Transverse colon (tissue), 4 donors: Measurements from ENCODE around the gene PDHX. TPM values are rescaled to one million over a fixed set of nuclear protein-coding genes. Genes with fewer than 3 reads are reported as not detected.

Experiments
- DNase-seq: peaks from one replicate; pipeline ENCODE4 v3.0.0-alpha.2; 2019
- H3K27ac ChIP-seq, 4 donors: fragments of 200-600 bp; sonication (generic); 2 replicates each; pipeline ENCODE4 v1.5.1; 2016 to 2018; ENCODE audit warnings: inconsistent platforms in 4 of 4
- H3K27me3 ChIP-seq: fragments of 200-600 bp; sonication (generic); 2 replicates; pipeline ENCODE4 v1.5.1; 2017; ENCODE audit warnings: inconsistent platforms
- H3K36me3 ChIP-seq, 4 donors: fragments of 200-600 bp; sonication (generic); 2 replicates each; pipeline ENCODE4 v1.5.1; 2017 to 2019; ENCODE audit warnings: inconsistent platforms in 4 of 4
- H3K4me1 ChIP-seq, 4 donors: fragments of 200-600 bp; sonication (generic); 2 replicates each; pipeline ENCODE4 v1.5.1; 2017 to 2020; ENCODE audit warnings: inconsistent platforms in 4 of 4
- H3K4me3 ChIP-seq, 4 donors: fragments of 200-600 bp; sonication (generic); 1 replicate in 1 of 4; 2 replicates in 3 of 4; pipeline versions ENCODE4 v1.5.1 to v1.6.1; 2017 to 2019; ENCODE audit warnings: inconsistent platforms in 4 of 4
- H3K9me3 ChIP-seq, 2 donors: fragments of 200-600 bp; sonication (generic); 2 replicates each; pipeline ENCODE4 v1.5.1; 2017 to 2019; ENCODE audit warnings: inconsistent platforms in 2 of 2
- CTCF ChIP-seq, 5 experiments: fragments of 200-600 bp in 3 of 5; fragments of 450-650 bp in 2 of 5; sonication (generic) in 3 of 5; IDR thresholded peaks; 1 replicate in 2 of 5; 2 replicates in 3 of 5; pipeline ENCODE4 v1.5.1; 2016 to 2017; ENCODE audit warnings: antibody characterized with exemption in 5 of 5, inconsistent platforms in 3 of 5, mild to moderate bottlenecking in 2 of 5, moderate library complexity in 1 of 5
- EP300 ChIP-seq: sonication (generic); formaldehyde crosslinking; IDR thresholded peaks from one replicate; pipeline ENCODE4 v1.6.1; 2017; ENCODE audit warnings: antibody characterized with exemption, low read depth
- POLR2A ChIP-seq: fragments of 450-650 bp; IDR thresholded peaks from one replicate; pipeline ENCODE4 v1.6.1; 2016; ENCODE audit warnings: antibody characterized with exemption, mild to moderate bottlenecking, moderate library complexity
- POLR2AphosphoS5 ChIP-seq, 3 donors: sonication (generic); formaldehyde crosslinking; IDR thresholded peaks; one replicate each; pipeline ENCODE4 v1.6.1; 2016; ENCODE audit warnings: antibody characterized with exemption in 3 of 3
- WGBS, 2 donors: methylation state at CpG; one replicate each; pipeline ENCODE4 v1.1.5; 2018; ENCODE audit warnings: low coverage in 1 of 2; 5-methylcytosine and 5-hydroxymethylcytosine counted together
- in situ Hi-C, 4 donors: fragments of 200-750 bp; cut with MboI; loops; one replicate each; pipeline versions ENCODE4 v1.15.0 to v1.15.1; 2017; ENCODE audit warnings: low sequenced_read_pairs in 3 of 4, low pct_ligation_motif_present in 1 of 4, low pct_unique_long_range_greater_than_20kb in 1 of 4
- intact Hi-C: fragments of 100-400 bp; cut with DNase I; formaldehyde crosslinking; loops from one replicate; pipeline ENCODE4 v1.15.1; 2023; ENCODE audit warnings: low total_unique reads
- total RNA-seq, 4 donors: library from RNA; depleted of rRNA; stranded (reverse); fragments of >200 nt; gene quantifications; one replicate each; pipeline ENCODE4 v1.1.0, GENCODE V29; 2016

Gene PDHX
- total RNA-seq, 4 donors from 2014 or later: 26.7 to 37.0 (median 36.7) TPM

GRCh38 chr11:35031346-35031745 is 114.9 kb downstream of the PDHX start:
- intact Hi-C loops: no loop called here

GRCh38 chr11:35031867-35032266 is 115.4 kb downstream of the PDHX start:
- Histone ChIP-seq H3K4me1 (peaks cover 0 to 13% (median 0%) of the 10 kb centered on the region in 4 donors), H3K27me3 (no peaks in the 10 kb centered on the region), H3K9me3 (no peaks in the 10 kb centered on the region), H3K27ac (no peak overlapping the region), H3K36me3 (no peaks in the 10 kb centered on the region), H3K4me3 (no peak overlapping the region)
- in situ Hi-C loops (no loop called here), intact Hi-C loops (no loop called here)
- no peak for TF ChIP-seq CTCF (IDR thresholded peaks at IDR 0.05)
- no peak for TF ChIP-seq EP300
- TF ChIP-seq POLR2A: no peak
- no peak for TF ChIP-seq POLR2AphosphoS5 (IDR thresholded peaks at IDR 0.05)
- no peak for DNase-seq
- WGBS, 2 donors: 71 to 100% methylated on average over 1 of the region's 1 CpG

More at GRCh38 chr11:35031346-35031745, 114.9 kb downstream of the PDHX start:
- Histone ChIP-seq H3K4me1 (peaks cover 0 to 13% (median 0%) of the 10 kb centered on the region in 4 donors), H3K4me3 (no peak overlapping the region), H3K27ac (peak overlapping the region in 1 of 4 donors; percentile 21), H3K9me3 (no peaks in the 10 kb centered on the region), H3K36me3 (no peaks in the 10 kb centered on the region), H3K27me3 (no peaks in the 10 kb centered on the region)
- in situ Hi-C loops: no loop called here
- TF ChIP-seq POLR2AphosphoS5 (IDR thresholded peaks at IDR 0.05) (no peak), CTCF (IDR thresholded peaks at IDR 0.05) (no peak), POLR2A (no peak), EP300 (no peak)
- 100% methylated on average over 2 of the region's 2 CpGs; no CpG with 5 or more reads in 1 of the 2 donors for WGBS, 2 donors
- no peak for DNase-seq

- Histone ChIP-seq H3K4me1 (peaks cover 0 to 13% (median 0%) of the 10 kb centered on the region in 4 donors), H3K9me3 (no peaks in the 10 kb centered on the region), H3K4me3 (no peak overlapping the region), H3K36me3 (no peaks in the 10 kb centered on the region), H3K27me3 (no peaks in the 10 kb centered on the region), H3K27ac (no peak overlapping the region)
- intact Hi-C loops: no loop called here
- WGBS, 2 donors: 88 to 95% methylated on average over 5 to 6 of the region's 6 CpGs
- DNase-seq: no peak
- TF ChIP-seq CTCF (IDR thresholded peaks at IDR 0.05): no peak
- no peak for TF ChIP-seq POLR2AphosphoS5 (IDR thresholded peaks at IDR 0.05)
- no peak for TF ChIP-seq EP300
- no peak for TF ChIP-seq POLR2A
- in situ Hi-C loops: no loop called here
Measured at GRCh38 chr11:35033011-35033410, 116.6 kb downstream of the PDHX start.

GRCh38 chr11:35034401-35034800 is 118.0 kb downstream of the PDHX start:
- no peak overlapping the region for H3K4me3 ChIP-seq
- intact Hi-C loops: no loop called here
- 97 to 100% methylated on average over 3 of the region's 3 CpGs for WGBS, 2 donors

More at GRCh38 chr11:35034401-35034800, 118.0 kb downstream of the PDHX start:
- in situ Hi-C loops: no loop called here
- Histone ChIP-seq H3K4me1 (peaks cover 0 to 13% (median 0%) of the 10 kb centered on the region in 4 donors), H3K27me3 (no peaks in the 10 kb centered on the region), H3K9me3 (no peaks in the 10 kb centered on the region), H3K36me3 (no peaks in the 10 kb centered on the region), H3K27ac (no peak overlapping the region)
- TF ChIP-seq POLR2A (no peak), POLR2AphosphoS5 (IDR thresholded peaks at IDR 0.05) (no peak), CTCF (IDR thresholded peaks at IDR 0.05) (no peak), EP300 (no peak)
- DNase-seq: no peak
